Measurements from ENCODE around the gene IPO8.
"Not testable (repeated sequence)": the region's sequence is repeated elsewhere in the genome, so short reads cannot be mapped to it uniquely, and the experiment has no call there.

Gene IPO8

DNA sequence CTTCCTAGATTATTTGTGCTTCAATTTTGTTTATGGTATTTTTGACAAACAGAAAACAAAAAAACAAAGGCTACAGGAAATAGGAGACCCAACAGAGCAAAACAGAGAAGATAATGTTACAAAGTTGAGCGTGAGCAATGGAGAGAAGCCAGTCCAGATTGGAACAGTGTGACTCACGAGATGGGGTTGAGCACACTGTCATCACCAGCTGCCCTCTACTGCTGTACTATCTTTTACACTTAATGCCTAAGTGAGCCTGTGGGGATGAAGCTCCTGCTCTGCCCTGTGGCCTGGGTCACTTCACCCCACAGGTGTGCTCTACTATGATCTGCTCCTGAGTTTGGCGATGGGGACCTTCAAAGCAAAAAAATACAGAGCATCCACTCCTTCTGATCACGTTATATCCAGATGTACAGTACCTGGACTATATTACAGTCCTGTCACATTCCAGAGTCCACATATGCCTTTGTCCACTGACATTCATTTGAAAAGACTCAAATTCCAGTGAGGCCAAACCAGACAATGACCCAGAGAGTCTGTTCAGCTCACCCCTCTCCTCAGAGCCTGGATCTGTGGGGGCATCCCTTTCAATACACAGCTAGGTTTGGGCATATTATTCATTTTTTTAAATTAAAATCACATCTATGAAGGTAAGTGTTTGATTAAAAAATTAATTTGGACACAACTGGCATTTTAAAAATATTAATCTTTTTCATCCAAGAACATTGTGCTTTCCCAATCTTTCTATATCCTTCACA is 4.4 kb downstream of the IPO8 start:
- DNase-seq (ENCODE audit: low read depth in 2 of 2) = no peak

DNA sequence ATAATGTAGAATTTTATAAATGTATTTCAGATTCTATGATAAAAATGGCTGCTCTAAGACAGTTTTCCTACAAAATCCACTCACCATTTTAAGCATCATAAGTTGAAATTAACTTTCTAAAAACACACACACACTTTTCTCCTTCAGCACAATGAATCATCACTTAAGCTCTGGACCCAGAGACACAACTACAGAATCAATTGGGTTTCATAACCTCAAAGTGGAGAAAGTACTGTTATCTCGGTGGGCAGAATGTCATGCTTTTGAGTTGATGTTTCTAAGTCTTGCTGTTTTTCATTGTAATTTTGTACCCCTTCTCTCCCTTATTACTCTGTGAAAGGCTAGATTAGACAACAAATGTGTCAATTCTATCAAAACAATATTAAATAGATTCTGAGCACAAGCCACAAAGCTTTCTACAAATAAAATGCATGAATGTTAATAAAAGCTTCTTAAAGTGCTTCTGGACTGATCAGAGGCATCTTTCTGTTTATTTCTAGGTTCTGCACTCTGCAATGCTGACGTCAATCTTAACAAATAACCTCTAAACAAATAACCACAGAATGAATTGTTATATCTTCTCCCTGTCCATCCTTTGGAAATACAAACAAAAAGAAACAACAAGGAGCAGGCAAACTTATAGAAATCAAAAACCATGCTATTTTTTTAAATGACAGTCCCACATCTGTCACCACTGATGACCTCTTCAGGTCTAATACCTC is 8.2 kb downstream of the IPO8 start:
- DNase-seq (ENCODE audit: low read depth in 2 of 2) = no peak

DNA sequence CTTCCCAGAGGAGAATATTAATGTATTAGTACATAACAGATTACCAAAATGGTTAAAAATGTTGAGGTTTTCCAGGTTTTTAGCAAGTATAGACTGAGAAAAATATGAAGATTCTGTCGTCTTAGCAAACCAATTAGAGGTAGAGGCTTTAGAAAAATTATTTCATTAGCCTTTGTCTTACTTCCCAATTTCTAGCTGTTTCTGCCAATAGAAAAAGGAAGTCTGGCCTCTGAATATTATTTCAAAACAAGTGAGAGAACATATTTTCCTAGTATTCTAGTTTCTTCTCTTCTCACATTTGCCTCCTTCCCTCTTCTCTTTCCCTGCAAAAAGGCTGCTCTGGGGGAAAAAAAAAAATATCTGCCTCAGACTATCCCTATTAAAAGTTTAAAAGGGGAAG is 16.4 kb downstream of the IPO8 start:
- DNase-seq (ENCODE audit: low read depth in 2 of 2) = no peak

DNA sequence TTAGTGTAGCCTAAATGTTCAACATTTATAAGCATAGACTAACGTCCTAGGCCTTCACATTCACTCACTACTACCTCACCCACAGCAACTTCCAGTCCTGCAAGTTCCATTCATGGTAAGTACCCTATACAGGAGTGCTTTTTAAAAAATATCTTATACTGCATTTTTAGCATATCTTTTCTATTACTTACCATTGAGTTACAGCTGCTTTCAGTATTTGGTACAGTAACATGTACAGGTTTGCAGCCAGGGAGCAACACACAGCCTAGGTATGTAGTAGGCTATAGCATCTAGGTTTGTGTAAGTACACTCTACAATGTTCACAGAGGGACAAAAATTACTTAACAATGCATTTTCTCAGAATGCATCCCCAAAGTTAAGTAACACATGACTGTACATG is 17.4 kb downstream of the IPO8 start:
- DNase-seq (ENCODE audit: low read depth in 2 of 2) = no peak

DNA sequence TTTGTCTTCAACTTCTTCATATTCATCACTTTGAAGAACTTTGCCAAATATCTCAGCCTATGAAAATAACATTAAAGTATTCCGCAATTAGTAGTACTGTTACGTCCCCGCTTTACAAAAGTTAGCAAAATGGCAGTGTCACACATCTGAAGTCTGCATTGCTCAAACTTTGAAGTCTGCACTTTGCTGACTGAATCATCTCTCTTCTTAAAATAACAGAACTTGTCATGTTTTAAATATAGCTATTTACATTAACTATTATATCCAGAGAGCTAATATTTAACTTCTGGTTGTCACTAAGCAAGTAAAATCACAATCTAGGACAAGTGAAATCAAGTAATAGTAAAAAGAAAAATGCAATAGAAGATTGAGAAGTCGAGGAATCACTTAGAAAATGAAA is 34.5 kb downstream of the IPO8 start:
- DNase-seq (ENCODE audit: low read depth in 2 of 2) = no peak

DNA sequence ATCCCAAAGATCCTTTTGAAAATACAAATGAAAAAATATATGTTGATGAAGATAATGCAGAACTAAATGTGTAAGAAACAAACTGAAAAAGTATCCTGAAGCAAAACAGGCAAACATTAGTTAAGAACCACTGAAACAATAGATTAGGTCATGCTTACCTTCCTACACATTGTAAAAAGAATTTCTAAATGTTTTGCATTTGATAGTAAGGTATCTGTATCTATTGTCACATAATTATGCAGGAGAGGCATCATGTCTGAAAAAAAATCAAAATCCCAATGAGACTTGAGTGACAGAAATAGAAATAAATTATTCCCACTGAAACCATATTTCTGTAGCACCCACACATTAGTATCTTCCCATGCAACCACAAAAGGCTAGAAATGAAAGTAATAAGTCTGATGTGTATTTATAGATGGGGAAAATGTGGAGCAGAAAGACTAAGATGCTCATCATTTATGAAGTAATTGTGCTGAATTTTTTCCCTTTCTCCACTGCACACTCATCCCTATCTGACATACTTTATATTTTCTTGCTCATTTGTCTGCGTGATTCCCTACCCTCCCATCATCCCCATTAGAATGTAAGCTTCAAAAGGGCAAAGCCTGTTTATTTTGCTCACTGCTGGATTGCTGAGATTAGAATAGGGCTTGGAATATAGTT is 43.5 kb downstream of the IPO8 start:
- DNase-seq (ENCODE audit: low read depth in 2 of 2) = no peak

DNA sequence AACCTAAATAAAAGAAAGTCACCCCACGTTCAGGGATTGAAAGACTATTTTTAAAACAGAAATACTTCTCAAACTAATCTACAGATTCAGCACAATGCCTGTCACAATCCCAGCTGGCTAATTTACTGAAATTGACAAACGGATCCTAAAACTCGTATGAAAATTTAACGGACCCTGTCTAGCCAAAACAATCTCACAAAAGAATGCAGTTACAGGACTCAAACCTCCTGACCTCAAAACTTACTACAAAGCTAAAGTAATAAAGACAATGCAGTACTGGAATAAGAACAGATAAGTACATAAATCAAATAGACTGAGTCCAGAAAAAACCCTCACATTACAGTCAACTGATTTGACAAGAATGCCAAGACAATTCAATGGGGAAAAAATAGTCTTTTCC is 48.8 kb downstream of the IPO8 start:
- DNase-seq (ENCODE audit: low read depth in 2 of 2) = no peak

DNA sequence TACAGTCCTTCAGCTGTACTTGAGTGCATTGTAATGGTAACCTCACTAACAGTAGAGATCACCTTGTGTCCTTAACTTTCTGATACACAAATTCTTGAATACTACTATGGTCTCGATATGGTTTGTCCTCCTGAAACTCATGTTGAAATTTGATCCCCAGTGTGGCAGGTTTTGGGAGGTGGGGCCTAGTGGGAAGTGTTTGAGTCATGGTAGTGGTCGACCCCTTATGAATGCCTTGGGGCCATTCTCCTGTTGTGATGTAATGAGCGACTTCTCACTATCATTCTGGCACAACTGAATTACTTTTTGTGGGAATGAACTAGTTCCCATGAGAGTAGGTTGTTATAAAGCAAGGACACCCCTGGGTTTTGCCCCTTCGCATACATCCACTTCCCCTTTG is 52.3 kb downstream of the IPO8 start:
- DNase-seq (ENCODE audit: low read depth in 2 of 2) = no peak

DNA sequence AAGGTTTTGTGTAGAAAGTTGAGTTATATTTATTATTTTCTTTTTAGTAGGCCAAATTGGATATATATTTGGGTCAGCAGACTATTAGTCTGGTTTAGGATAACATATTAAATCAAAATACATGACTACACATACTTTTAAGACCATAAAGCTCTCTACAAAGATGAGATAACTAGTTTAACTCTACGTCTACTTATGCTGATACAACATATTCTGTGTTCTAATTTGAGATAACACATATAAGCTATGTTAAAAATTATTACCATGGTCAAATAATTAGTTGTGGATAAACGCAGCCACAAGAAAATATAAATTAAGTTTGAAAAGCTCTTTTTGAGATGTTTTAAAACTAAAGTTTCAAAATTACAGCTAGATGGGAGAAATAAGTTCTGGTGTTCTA is 55.3 kb downstream of the IPO8 start:
- DNase-seq (ENCODE audit: low read depth in 2 of 2) = no peak

DNA sequence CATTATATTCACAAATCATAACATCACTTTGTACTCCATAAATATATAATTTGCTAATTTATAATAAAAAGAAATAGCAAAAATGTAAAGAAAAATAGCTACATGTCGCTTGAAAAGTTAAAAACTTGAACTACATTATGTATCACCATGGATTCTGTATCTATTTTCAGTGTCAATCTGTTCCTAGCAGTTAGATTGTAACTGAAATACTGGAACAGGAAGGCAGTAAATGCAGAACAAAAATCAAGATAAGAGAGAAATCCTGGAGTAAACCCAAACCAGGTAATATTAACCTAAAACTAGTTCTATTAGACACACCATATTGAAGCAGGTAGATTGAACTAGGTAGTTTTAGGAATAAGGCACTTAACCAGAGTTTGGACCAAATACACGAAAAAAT is 60.3 kb downstream of the IPO8 start:
- DNase-seq (ENCODE audit: low read depth in 2 of 2) = no peak

DNA sequence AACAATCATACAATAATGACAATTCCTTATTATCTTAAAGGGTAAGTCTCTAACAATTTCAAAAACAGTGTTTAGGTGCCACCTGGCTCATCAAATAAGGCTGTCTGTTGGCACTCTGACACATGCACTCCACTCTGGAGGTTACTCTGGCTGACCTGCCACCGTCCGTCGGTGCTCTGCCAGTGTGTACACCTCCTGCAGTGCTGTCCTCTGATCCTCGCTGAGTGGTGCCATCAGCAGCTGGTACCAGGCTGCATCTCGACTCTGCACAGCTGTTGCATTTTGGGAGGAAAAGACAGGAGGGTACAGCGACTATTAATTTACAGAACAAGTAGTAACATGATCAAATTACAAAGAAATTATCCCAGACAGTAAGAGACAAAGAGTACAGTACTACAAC is 63.9 kb downstream of the IPO8 start:
- DNase-seq (ENCODE audit: low read depth in 2 of 2) = no peak

DNA sequence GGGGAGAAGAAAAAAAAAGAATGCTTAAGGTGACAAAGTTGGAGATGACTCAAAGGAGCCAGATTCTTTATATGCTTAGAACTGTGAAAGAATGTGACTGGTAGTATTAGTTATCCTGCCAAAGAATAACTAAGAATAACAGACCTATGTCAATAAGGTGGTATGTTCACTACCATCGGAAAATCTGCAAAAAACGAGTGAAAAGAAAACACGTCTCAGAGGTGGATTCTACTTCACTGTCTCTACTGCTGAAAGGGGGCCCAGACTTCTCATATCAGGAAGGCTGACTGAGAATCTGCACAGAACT is 64.7 kb downstream of the IPO8 start:
- no peak for DNase-seq (ENCODE audit: low read depth in 2 of 2)

DNA sequence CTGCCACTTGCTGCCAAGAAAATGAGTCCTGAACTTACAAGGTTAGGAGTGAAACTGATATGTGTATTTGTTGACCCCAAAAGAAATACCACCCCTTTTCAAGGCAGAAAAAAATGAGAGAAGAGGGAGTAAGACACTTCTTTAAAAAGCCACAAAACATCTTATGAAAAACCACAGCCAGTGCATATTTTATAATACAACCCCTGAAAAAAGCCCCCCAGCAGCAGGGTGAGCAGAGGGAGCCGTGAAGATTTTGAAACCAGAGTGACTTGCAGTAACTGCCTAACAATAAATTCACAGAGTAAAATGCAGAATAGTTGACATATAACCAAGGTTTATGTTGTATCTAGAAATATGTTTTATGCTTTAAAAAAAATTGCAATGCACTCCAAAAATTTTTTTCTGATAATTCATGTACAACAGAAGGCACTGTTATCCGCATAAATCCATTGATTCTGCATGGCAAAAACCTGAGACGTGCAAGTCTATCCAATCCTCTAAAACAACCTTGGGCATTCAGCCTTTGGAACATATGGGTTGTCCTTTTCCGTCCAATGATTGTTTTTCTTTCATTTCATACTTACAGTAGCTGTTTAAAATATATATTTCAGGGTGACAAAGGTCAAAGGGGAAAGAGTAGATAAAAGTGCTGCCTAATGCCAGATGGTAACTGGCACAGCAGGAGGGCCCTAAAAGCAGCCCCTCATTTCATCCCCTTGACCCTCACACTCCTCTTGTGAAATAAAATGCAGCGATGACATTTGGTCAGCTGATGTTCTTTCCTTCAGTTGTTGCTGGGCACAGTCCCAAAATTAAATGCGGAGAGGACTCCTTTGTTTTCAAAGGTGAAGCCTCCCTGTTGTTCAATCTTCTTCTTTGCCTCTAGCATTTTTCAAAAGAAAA is 65.3 kb downstream of the IPO8 start:
- DNase-seq (ENCODE audit: low read depth in 2 of 2) = no peak

DNA sequence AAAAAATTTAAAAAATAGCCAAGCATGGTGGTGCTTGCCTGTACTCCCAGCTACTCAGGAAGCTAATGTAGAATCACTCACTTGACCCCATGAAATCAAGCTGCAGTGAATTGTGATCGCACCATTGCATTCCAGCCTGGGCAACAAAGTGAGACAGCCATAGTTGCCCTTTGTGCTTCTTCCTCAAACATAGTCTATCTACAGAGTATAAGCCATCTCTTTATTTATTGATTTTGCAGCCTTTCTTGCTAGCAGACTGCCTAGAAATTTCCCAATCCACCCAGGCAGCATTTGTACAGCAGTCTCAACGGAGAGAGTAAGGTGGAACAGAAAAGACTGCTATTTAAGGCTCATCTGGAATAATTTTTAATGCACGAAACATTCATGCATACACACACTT is 68.8 kb downstream of the IPO8 start:
- DNase-seq (ENCODE audit: low read depth in 2 of 2) = no peak

DNA sequence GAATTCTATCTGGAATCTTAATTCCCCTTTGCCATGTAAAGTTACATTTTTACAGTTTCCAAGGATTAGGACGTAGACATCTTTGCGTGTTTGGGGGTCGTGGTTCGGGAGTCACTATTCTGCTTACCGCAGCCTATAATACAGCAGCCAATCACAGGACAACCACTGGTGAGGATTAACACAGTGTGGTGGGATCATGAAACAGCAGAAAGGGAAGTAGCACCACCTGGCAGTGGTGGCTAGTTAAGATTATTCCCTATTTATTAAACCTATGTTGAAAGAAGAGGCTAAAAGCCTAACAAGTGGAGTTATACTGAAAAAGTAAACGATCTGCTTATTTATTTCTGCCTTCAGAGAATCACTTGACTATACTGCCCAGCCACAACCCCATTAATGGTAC is 71.7 kb downstream of the IPO8 start:
- DNase-seq (ENCODE audit: low read depth in 2 of 2) = no peak

DNA sequence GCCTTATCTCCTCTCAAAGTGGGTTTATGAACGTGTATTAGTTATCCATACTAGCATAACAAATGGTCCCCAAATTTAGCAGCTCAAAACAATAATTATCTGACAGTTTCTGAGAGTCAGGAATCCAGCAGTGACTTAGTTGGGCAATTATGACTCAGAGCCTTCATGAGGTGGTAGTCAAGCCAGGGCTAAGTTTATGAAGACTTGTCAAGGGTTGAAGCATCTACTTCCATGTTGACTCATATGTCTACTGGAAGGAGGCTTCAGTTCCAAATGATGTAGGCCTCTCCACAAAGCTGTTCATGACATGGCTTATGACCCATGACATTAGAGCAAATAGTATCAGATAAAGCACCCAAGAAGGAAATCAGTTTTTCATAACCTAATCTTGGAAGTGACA is 73.2 kb downstream of the IPO8 start:
- DNase-seq (ENCODE audit: low read depth in 2 of 2) = no peak

DNA sequence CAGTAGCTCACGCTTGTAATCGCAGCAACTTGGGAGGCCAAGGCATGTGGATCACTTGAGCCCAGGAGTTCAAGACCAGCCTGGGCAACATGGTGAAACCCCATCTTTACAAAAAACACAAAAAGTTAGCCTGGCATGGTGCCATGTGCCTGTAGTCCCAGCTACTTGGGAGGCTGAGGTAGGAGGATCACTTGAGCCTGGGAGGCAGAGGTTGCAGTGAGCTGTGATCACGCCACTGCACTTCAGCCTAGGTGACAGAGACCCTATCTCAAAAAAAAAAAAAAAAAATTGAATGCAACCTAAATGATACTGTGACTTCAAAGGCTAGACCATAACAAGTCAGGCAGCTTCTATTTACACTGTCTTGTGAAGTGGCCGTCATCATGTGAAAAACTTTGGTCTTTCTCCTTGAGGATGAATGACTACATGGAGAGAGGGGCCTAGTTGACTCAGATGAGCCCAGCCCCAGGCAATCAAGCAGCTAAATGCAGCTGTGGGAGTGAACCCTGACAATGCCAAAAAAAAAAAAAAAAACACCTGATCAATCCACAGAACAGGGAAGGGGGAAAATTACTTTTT is 73.9 kb downstream of the IPO8 start:
- DNase-seq (ENCODE audit: low read depth in 2 of 2) = not testable (repeated sequence)

DNA sequence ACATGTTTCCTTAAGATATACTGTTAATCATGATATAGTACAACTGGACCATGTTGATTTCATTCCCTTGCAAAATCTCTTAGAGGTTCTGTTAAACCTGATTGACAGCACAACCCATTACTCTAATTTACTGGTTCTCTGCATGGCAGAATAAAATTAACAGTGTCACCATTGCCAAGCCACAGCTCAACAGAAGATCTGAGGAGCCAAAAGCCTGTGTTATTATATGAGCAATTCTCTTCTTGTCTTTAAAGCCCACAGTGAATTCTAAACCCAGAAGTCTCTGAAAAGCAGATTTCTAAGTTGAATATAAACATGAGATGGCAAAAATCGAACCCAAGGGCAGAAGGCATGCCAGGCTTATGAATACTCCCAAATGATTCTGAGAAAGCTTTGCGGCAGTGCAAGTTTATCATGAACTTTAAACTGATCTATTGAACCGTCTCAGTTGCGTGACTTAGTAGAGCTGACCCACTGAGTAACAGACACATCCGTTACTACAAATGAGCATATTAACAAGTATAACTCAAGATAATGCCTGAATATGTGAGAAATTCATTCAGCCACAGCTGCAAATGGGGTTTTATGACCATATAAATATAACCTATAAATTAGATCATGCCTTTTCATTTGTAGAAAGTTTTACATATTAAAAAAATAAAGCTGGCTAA is 78.2 kb downstream of the IPO8 start:
- DNase-seq (ENCODE audit: low read depth in 2 of 2) = no peak

DNA sequence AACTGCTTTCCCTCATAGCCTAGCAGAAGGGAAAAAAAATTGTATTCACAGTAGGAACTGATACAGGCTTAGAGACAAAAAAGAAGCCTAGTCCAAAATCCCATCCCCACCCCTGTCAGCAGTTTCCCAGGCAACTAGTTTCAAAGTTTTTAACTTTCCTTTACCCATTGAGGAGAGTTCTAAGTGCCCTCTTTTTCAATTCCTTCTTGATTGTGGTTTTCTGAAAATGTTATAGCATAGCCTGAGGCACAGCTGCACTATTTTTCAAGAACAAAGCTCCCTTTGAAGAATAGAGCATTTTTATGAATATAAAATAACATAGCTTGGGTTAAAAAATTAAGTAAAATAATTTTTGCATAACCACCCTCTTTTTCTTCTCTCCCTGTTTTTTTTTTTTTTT is 81.6 kb downstream of the IPO8 start:
- no peak for DNase-seq (ENCODE audit: low read depth in 2 of 2)

DNA sequence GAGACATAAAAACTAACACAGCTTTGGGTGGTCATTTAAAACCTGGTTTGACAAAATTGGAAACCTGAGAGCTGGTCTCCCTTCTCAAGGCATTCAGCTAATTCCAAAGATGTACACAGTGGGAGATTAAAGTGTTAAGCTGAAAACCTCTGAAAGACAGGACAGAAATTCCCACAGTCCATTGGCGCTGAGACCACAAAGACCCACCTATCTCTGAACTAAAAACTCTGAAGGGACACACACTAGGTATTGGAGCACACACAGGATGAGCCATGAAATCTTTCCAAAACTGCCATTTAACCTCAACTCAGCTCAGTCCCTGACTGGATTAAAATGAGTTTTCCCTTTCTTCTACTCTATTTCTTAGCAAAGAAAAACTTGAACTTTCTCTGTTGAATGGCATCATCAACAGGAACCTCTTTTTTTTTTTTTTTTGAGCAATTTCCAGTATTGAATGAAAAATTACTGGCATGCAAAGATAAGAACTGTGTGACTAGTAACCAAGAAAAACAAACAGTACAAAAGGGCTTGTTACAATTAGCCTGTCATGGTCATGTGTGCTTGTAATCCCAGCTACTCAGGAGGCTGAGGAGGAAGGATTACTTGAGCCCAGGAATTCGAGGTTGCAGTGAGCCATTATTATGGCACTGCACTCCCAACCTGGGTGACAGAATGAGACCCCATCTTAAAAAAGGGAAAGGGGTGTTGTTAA is 82.4 kb downstream of the IPO8 start:
- DNase-seq (ENCODE audit: low read depth in 2 of 2) = no peak

DNA sequence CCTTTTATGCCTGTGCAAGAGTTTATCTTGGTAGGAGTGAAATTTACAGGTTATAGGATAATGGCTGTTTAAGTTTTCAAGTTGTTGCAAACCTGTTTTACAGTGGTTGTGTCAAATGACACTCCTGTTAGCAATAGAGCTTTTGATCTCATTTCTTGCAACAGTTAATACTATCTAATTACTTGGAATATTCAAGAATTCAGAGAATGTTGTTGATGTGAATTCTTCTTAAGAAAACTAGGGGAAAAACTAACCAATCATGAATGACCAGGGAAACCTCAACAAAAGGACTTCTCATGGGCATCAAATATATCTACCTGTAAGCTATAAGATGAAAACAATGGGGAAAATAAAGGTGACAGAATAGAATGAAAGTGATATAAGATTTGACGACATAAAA is 85.0 kb downstream of the IPO8 start:
- no peak for DNase-seq (ENCODE audit: low read depth in 2 of 2)

Data from stimulated activated CD8-positive, alpha-beta memory T cell treated with anti-CD3 and anti-CD28 coated beads, Interleukin-15, amount 100 ng/mL, for 4 hours (primary cell).